ENCODE data around the gene SLC9A4. TPM values are rescaled to one million over a fixed set of nuclear protein-coding genes. Genes with fewer than 3 reads are reported as not detected.

The SLC9A4 gene
- total and polyA plus RNA-seq, 2 donors (not counting 1 experiment from before 2014, with no cell fraction given), result 0.20 TPM; not detected in 1

GRCh38 chr2:102485147-102485785 lies 12.2 kb downstream of the SLC9A4 start:
- no peak overlapping the region for H2AFZ ChIP-seq (ENCODE audit: insufficient read depth, low read depth, low read length, poor library complexity, severe bottlenecking)
- ChIA-PET CTCF (interaction anchor here (2.8 kb wide), 1 partner anchor 12 kb away, joined by 24 read pairs; the partner anchor contains the start of gene SLC9A4), POLR2A (no interaction called here)
- H3K4me1 ChIP-seq (ENCODE audit: control insufficient read depth in 2 of 2, insufficient read depth in 2 of 2, low read length in 2 of 2), result no peaks in the 10 kb centered on the region
- H4K20me1 ChIP-seq (ENCODE audit: control insufficient read depth, insufficient read depth, low read length, poor library complexity, severe bottlenecking), result no peaks in the 10 kb centered on the region
- no peak for TF ChIP-seq EZH2 (IDR thresholded peaks at IDR 0.05; ENCODE audit: borderline replicate concordance, insufficient read depth, low read depth, low read length, poor library complexity, severe bottlenecking)
- TF ChIP-seq, protein P1, sequence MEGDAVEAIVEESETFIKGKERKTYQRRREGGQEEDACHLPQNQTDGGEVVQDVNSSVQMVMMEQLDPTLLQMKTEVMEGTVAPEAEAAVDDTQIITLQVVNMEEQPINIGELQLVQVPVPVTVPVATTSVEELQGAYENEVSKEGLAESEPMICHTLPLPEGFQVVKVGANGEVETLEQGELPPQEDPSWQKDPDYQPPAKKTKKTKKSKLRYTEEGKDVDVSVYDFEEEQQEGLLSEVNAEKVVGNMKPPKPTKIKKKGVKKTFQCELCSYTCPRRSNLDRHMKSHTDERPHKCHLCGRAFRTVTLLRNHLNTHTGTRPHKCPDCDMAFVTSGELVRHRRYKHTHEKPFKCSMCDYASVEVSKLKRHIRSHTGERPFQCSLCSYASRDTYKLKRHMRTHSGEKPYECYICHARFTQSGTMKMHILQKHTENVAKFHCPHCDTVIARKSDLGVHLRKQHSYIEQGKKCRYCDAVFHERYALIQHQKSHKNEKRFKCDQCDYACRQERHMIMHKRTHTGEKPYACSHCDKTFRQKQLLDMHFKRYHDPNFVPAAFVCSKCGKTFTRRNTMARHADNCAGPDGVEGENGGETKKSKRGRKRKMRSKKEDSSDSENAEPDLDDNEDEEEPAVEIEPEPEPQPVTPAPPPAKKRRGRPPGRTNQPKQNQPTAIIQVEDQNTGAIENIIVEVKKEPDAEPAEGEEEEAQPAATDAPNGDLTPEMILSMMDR (IDR thresholded peaks at IDR 0.05), result no peak
- no peaks in the 10 kb centered on the region for H3K9me3 ChIP-seq (ENCODE audit: control extremely low read depth in 1 of 3, control insufficient read depth in 2 of 3, insufficient read depth in 1 of 3, low read length in 2 of 3)
- ATAC-seq (ENCODE audit: low read depth), result no peak
- no peaks in the 10 kb centered on the region for H3K79me2 ChIP-seq (ENCODE audit: control insufficient read depth, insufficient read depth, low read length)
- DNase-seq, result no peak
- no peak overlapping the region for H3K27ac Mint-ChIP-seq
- intact Hi-C loops (cut with micrococcal nuclease), result no loop called here
- peaks cover 0 to 16% (median 2%) of the 10 kb centered on the region in 4 experiments for H3K27me3 ChIP-seq (replicated peaks in 1 of 4; ENCODE audit: control extremely low read depth in 1 of 4, control insufficient read depth in 3 of 4, insufficient read depth in 4 of 4, low read length in 3 of 4)
- no peak overlapping the region for H3K4me3 Mint-ChIP-seq
- H3K4me3 ChIP-seq (ENCODE audit: control extremely low read depth in 1 of 5, extremely low read depth in 1 of 5, insufficient read depth in 1 of 5, low read depth in 2 of 5, low read length in 4 of 5), result no peak overlapping the region
- 84% methylated on average over 3 of the region's 5 CpGs for WGBS (ENCODE audit: insufficient coverage)
- peaks cover 1% of the 10 kb centered on the region for H3K4me1 Mint-ChIP-seq
- no peaks in the 10 kb centered on the region for H3K36me3 ChIP-seq (replicated peaks in 1 of 2; ENCODE audit: control extremely low read depth in 1 of 2, control insufficient read depth in 1 of 2, extremely low read depth in 1 of 2, insufficient read depth in 2 of 2, low read length in 1 of 2)
- H3K4me2 ChIP-seq (replicated peaks; ENCODE audit: low read depth, low read length, poor library complexity, severe bottlenecking), result no peak overlapping the region
- H3K9ac ChIP-seq (ENCODE audit: low read length), result no peak overlapping the region
- no peak overlapping the region for H3K27ac ChIP-seq (ENCODE audit: low read length in 2 of 2)
- H3K9me3 Mint-ChIP-seq (ENCODE audit: insufficient read depth), result no peaks in the 10 kb centered on the region
- H3K27me3 Mint-ChIP-seq, result peaks cover 47% of the 10 kb centered on the region

DNA sequence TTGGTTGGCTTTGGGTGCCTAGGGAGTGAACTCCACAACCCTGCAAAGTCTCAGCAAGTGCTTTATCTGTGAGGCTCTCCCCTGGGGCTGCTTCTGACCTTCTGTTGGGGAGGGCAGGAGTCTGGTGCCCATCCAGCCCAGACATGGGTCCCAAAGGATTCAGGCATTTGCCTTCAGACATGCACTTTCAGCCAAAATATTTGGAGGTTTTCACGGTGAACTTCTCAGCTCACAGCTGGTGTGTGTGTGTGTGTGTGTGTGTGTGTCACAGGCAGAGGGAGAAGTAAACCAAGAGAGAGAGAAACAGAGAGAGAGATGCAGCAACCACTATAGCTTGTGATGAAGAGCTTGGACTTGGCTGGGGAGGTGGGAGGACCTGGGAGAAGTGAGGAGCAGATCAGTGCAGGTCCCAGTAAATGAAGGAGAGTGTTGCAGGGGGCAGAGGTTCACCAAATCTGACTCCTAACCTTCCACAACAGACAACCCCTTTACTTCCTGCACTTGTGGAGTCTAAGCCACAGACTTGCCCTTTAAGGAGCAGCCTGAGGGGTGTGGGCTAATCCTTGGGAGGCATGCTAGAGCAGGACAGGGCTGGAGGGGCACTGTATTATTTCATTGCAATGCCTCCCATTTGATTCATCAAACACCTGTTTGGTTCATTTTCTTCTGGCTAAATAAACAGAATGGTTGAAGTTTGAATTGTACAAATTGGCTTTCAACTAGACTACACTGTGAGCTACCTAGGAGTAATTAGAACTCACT lies 14.1 kb downstream of the SLC9A4 start:
- peaks cover 1% of the 10 kb centered on the region for H3K4me1 Mint-ChIP-seq
- ATAC-seq (ENCODE audit: low read depth) (no peak), DNase-seq (no peak)
- no peak overlapping the region for H3K4me3 Mint-ChIP-seq
- no peaks in the 10 kb centered on the region for H3K9me3 Mint-ChIP-seq (ENCODE audit: insufficient read depth)
- Histone ChIP-seq H3K27me3 (replicated peaks in 1 of 4; ENCODE audit: control extremely low read depth in 1 of 4, control insufficient read depth in 3 of 4, insufficient read depth in 4 of 4, low read length in 3 of 4) (peaks cover 0 to 16% (median 2%) of the 10 kb centered on the region in 4 experiments), H3K4me2 (replicated peaks; ENCODE audit: low read depth, low read length, poor library complexity, severe bottlenecking) (no peak overlapping the region), H3K79me2 (ENCODE audit: control insufficient read depth, insufficient read depth, low read length) (no peaks in the 10 kb centered on the region), H3K36me3 (replicated peaks in 1 of 2; ENCODE audit: control extremely low read depth in 1 of 2, control insufficient read depth in 1 of 2, extremely low read depth in 1 of 2, insufficient read depth in 2 of 2, low read length in 1 of 2) (no peaks in the 10 kb centered on the region), H4K20me1 (ENCODE audit: control insufficient read depth, insufficient read depth, low read length, poor library complexity, severe bottlenecking) (no peaks in the 10 kb centered on the region), H2AFZ (ENCODE audit: insufficient read depth, low read depth, low read length, poor library complexity, severe bottlenecking) (no peak overlapping the region), H3K9ac (ENCODE audit: low read length) (no peak overlapping the region), H3K9me3 (ENCODE audit: control extremely low read depth in 1 of 3, control insufficient read depth in 2 of 3, insufficient read depth in 1 of 3, low read length in 2 of 3) (peaks cover 0 to 3% (median 0%) of the 10 kb centered on the region in 3 donors), H3K4me1 (ENCODE audit: control insufficient read depth in 2 of 2, insufficient read depth in 2 of 2, low read length in 2 of 2) (no peaks in the 10 kb centered on the region), H3K27ac (ENCODE audit: low read length in 2 of 2) (no peak overlapping the region), H3K4me3 (ENCODE audit: control extremely low read depth in 1 of 5, extremely low read depth in 1 of 5, insufficient read depth in 1 of 5, low read depth in 2 of 5, low read length in 4 of 5) (no peak overlapping the region)
- WGBS (ENCODE audit: insufficient coverage), result 67% methylated on average over 1 of the region's 1 CpG
- peaks cover 41% of the 10 kb centered on the region for H3K27me3 Mint-ChIP-seq
- intact Hi-C loops (cut with micrococcal nuclease), result no loop called here
- H3K27ac Mint-ChIP-seq, result no peak overlapping the region
- ChIA-PET CTCF (no interaction called here), POLR2A (no interaction called here)
- no peak for TF ChIP-seq EZH2 (IDR thresholded peaks at IDR 0.05; ENCODE audit: borderline replicate concordance, insufficient read depth, low read depth, low read length, poor library complexity, severe bottlenecking)
- TF ChIP-seq, protein P1 (IDR thresholded peaks at IDR 0.05), result no peak

Data from B cell (primary cell).